GM19023 (cell line): ENCODE measurements around the gene LMBRD1.
"Not testable (repeated sequence)": the region's sequence is repeated elsewhere in the genome, so short reads cannot be mapped to it uniquely, and the experiment has no call there.

Experiments used
- ATAC-seq: cut with Tn5 transposase; IDR thresholded peaks from one replicate; pipeline ENCODE4 v1.9.1; 2021; ENCODE audit warnings: mild to moderate bottlenecking, moderate library complexity; ENCODE audit not compliant: unreplicated experiment

The LMBRD1 gene

GRCh38 chr6:69756366-69756765 lies 40.4 kb downstream of the LMBRD1 start:
- ATAC-seq = no peak

- ATAC-seq = no peak
Measured at GRCh38 chr6:69735027-69735426, 61.8 kb downstream of the LMBRD1 start.

- ATAC-seq = no peak
Measured at GRCh38 chr6:69732640-69733039, 64.2 kb downstream of the LMBRD1 start.

GRCh38 chr6:69732045-69732444 lies 64.8 kb downstream of the LMBRD1 start:
- no peak for ATAC-seq

- no peak for ATAC-seq
Measured at GRCh38 chr6:69729870-69730449, 66.8 kb downstream of the LMBRD1 start.

- no peak for ATAC-seq
Measured at GRCh38 chr6:69722683-69723082, 74.1 kb downstream of the LMBRD1 start.

GRCh38 chr6:69719602-69720193 lies 77.1 kb downstream of the LMBRD1 start:
- peak; percentile 70 for ATAC-seq

GRCh38 chr6:69706724-69707123 lies 90.1 kb downstream of the LMBRD1 start:
- ATAC-seq = no peak

GRCh38 chr6:69705954-69706353 lies 90.9 kb downstream of the LMBRD1 start:
- no peak for ATAC-seq

- ATAC-seq = no peak
Measured at GRCh38 chr6:69704916-69705315, 91.9 kb downstream of the LMBRD1 start.

- ATAC-seq = no peak
Measured at GRCh38 chr6:69699655-69700054, 97.2 kb downstream of the LMBRD1 start.

GRCh38 chr6:69696273-69696672 lies 100.5 kb downstream of the LMBRD1 start:
- ATAC-seq = peak; percentile 60

GRCh38 chr6:69693762-69694161 lies 103.0 kb downstream of the LMBRD1 start:
- ATAC-seq = no peak

GRCh38 chr6:69690986-69691385 lies 105.8 kb downstream of the LMBRD1 start:
- ATAC-seq = no peak

- ATAC-seq = no peak
Measured at GRCh38 chr6:69680302-69680701, 116.5 kb downstream of the LMBRD1 start.

GRCh38 chr6:69673298-69673697 lies 123.5 kb downstream of the LMBRD1 start:
- ATAC-seq = no peak

- no peak for ATAC-seq
Measured at GRCh38 chr6:69668916-69669315, 127.9 kb downstream of the LMBRD1 start.

- ATAC-seq = not testable (repeated sequence)
Measured at GRCh38 chr6:69666779-69667178, 130.0 kb downstream of the LMBRD1 start.

GRCh38 chr6:69665437-69665836 lies 131.4 kb downstream of the LMBRD1 start:
- ATAC-seq = no peak

GRCh38 chr6:69664551-69664950 lies 132.3 kb downstream of the LMBRD1 start:
- ATAC-seq = no peak

- no peak for ATAC-seq
Measured at GRCh38 chr6:69663215-69663614, 133.6 kb downstream of the LMBRD1 start.

GRCh38 chr6:69650703-69651102 lies 146.1 kb downstream of the LMBRD1 start:
- ATAC-seq = no peak

- no peak for ATAC-seq
Measured at GRCh38 chr6:69647726-69648125, 149.1 kb downstream of the LMBRD1 start.
